CD4-positive, alpha-beta T cell (primary cell): ENCODE measurements around the gene RARA. TPM values are rescaled to one million over a fixed set of nuclear protein-coding genes. Genes with fewer than 3 reads are reported as not detected.

Experiments
- ATAC-seq: fragments of 200-7000 bp; cut with Tn5 transposase; one replicate; pipeline ENCODE4 v1.10.0; 2022; ENCODE audit warnings: mild to moderate bottlenecking; ENCODE audit not compliant: poor library complexity
- CTCF ChIA-PET: fragments of 350-600 bp; sonication (Branson Sonifier 250); formaldehyde crosslinking; loops from one replicate; lab custom pipeline; 2021; ENCODE audit warnings: antibody characterized with exemption, inconsistent platforms; lab: Charles Lee
- POLR2A ChIA-PET: fragments of 350-600 bp; sonication (Branson Sonifier 250); formaldehyde crosslinking; loops from one replicate; lab custom pipeline; 2021; ENCODE audit warnings: antibody characterized with exemption, inconsistent platforms; lab: Charles Lee
- DNase-seq, 14 experiments: peaks; one replicate each; pipeline ENCODE4 v3.0.0-alpha.2; 2013 to 2020; ENCODE audit warnings: mixed read lengths in 2 of 14
- H3K27ac ChIP-seq, 2 donors: one replicate each; pipeline versions ENCODE4 v1.5.1 to v1.7.0; 2013; ENCODE audit warnings: low read length in 2 of 2, low read depth in 1 of 2, mild to moderate bottlenecking in 1 of 2
- H3K27me3 ChIP-seq, 2 experiments: 1 replicate in 1 of 2; 2 replicates in 1 of 2; pipeline versions ENCODE4 v1.6.1 to v1.7.0; 2013; ENCODE audit warnings: low read length in 2 of 2, control low read depth in 1 of 2, mild to moderate bottlenecking in 1 of 2, moderate library complexity in 1 of 2; ENCODE audit not compliant: insufficient read depth in 2 of 2, control insufficient read depth in 1 of 2
- H3K36me3 ChIP-seq: one replicate; pipeline ENCODE4 v1.6.1; 2013; ENCODE audit warnings: low read length, control low read depth; ENCODE audit not compliant: insufficient read depth
- H3K4me1 ChIP-seq: one replicate; pipeline ENCODE4 v1.6.1; 2013; ENCODE audit warnings: low read length, control low read depth; ENCODE audit not compliant: insufficient read depth
- H3K4me3 ChIP-seq: one replicate; pipeline ENCODE4 v1.5.1; 2013; ENCODE audit warnings: mild to moderate bottlenecking, low read length, moderate library complexity
- H3K9me3 ChIP-seq, 2 experiments: 1 replicate in 1 of 2; 2 replicates in 1 of 2; pipeline versions ENCODE4 v1.6.1 to v1.7.0; 2013; ENCODE audit warnings: low read length in 2 of 2, mild to moderate bottlenecking in 2 of 2, control low read depth in 1 of 2, moderate library complexity in 1 of 2; ENCODE audit not compliant: control insufficient read depth in 1 of 2, insufficient read depth in 1 of 2
- H3K27ac Mint-ChIP-seq: one replicate; pipeline ENCODE4 v1.8.0; 2020; ENCODE audit warnings: mixed read lengths
- H3K27me3 Mint-ChIP-seq: one replicate; pipeline ENCODE4 v1.8.0; 2021; ENCODE audit warnings: mixed read lengths
- H3K36me3 Mint-ChIP-seq: one replicate; pipeline ENCODE4 v1.8.0; 2021; ENCODE audit warnings: low read depth, mixed read lengths
- H3K4me1 Mint-ChIP-seq: one replicate; pipeline ENCODE4 v1.8.0; 2021; ENCODE audit warnings: low read depth, mixed read lengths
- H3K4me3 Mint-ChIP-seq: one replicate; pipeline ENCODE4 v1.8.0; 2020; ENCODE audit warnings: mild to moderate bottlenecking, mixed read lengths
- H3K9me3 Mint-ChIP-seq: one replicate; pipeline ENCODE4 v1.8.0; 2020; ENCODE audit warnings: mixed read lengths
- CTCF ChIP-seq: fragments of 200-600 bp; IDR thresholded peaks from one replicate; pipeline ENCODE4 v1.8.0; 2022; ENCODE audit warnings: antibody characterized with exemption, mild to moderate bottlenecking
- intact Hi-C, 2 experiments: fragments of 100-400 bp; cut with DNase I in 1 of 2; cut with micrococcal nuclease in 1 of 2; formaldehyde crosslinking; loops; one replicate each; pipeline versions ENCODE4 v1.15.1 to v1.9.0; 2023 to 2025; cut with DNase I, micrococcal nuclease
- total RNA-seq, 174 experiments: library from RNA in 2 of 174; stranded (reverse) in 2 of 174; gene quantifications; one replicate each; pipeline ENCODE4 v1.2.3 and lab custom pipeline; 2021 to 2026

RARA gene
- total RNA-seq, 2 experiments from 2014 or later = 114 to 115 TPM

GRCh38 chr17:40281663-40282062 is 27.3 kb upstream of the RARA start:
- no peak for ATAC-seq
- H3K36me3 Mint-ChIP-seq = peaks cover 65% of the 10 kb centered on the region

GRCh38 chr17:40283662-40284061 is 25.3 kb upstream of the RARA start:
- no peaks in the 10 kb centered on the region for H3K27me3 Mint-ChIP-seq
- peaks cover 48% of the 10 kb centered on the region for H3K36me3 Mint-ChIP-seq
- peak overlapping the region; percentile 84 for H3K27ac Mint-ChIP-seq
- peak overlapping the region in 1 of 2 donors; percentile 3 for H3K27ac ChIP-seq
- ChIA-PET CTCF (interaction anchor here (0.5 to 1.5 kb wide), 6 partner anchors 17 to 248 kb away, joined by 3 to 6 read pairs (median 4); partner anchors contain the start of genes MED24 and WIPF2), POLR2A (no interaction called here)
- no peak overlapping the region for H3K4me3 ChIP-seq
- H3K9me3 Mint-ChIP-seq = no peaks in the 10 kb centered on the region
- peaks cover 32% of the 10 kb centered on the region for H3K36me3 ChIP-seq
- intact Hi-C loops = no loop called here
- peak in 3 of 14 experiments; percentile 55 to 67 (median 63) for DNase-seq
- TF ChIP-seq CTCF = no peak
- H3K4me1 ChIP-seq = peaks cover 23% of the 10 kb centered on the region
- H3K9me3 ChIP-seq = no peaks in the 10 kb centered on the region
- ATAC-seq = no peak
- H3K27me3 ChIP-seq = no peaks in the 10 kb centered on the region
- peak overlapping the region; percentile 8 for H3K4me3 Mint-ChIP-seq
- H3K4me1 Mint-ChIP-seq = peaks cover 25% of the 10 kb centered on the region

More at GRCh38 chr17:40281663-40282062, 27.3 kb upstream of the RARA start:
- no peak overlapping the region for H3K27ac ChIP-seq
- Mint-ChIP-seq H3K27me3 (no peaks in the 10 kb centered on the region), H3K9me3 (no peaks in the 10 kb centered on the region), H3K4me3 (no peak overlapping the region), H3K27ac (peak overlapping the region; percentile 44), H3K4me1 (peaks cover 11% of the 10 kb centered on the region)
- no peak for TF ChIP-seq CTCF
- H3K9me3 ChIP-seq = no peaks in the 10 kb centered on the region
- H3K4me1 ChIP-seq = peaks cover 10% of the 10 kb centered on the region
- H3K36me3 ChIP-seq = peaks cover 49% of the 10 kb centered on the region
- no peak for DNase-seq
- no peak overlapping the region for H3K4me3 ChIP-seq
- intact Hi-C loops = no loop called here
- ChIA-PET POLR2A (interaction anchor here (0.7 kb wide), 1 partner anchor 81 kb away, joined by 3 read pairs; no protein-coding TSS in a partner anchor), CTCF (interaction anchor here (0.7 kb wide), 2 partner anchors 59 to 233 kb away, joined by 3 to 4 read pairs; no protein-coding TSS in a partner anchor)
- H3K27me3 ChIP-seq = no peaks in the 10 kb centered on the region

GRCh38 chr17:40284085-40284713 is 24.8 kb upstream of the RARA start:
- ChIA-PET POLR2A (interaction anchor here (1.6 kb wide), 1 partner anchor 65 kb away, joined by 4 read pairs; the partner anchor contains the start of gene WIPF2), CTCF (interaction anchor here (0.7 to 1.5 kb wide), 6 partner anchors 16 to 249 kb away, joined by 3 to 6 read pairs (median 4); partner anchors contain the start of genes MED24 and WIPF2)
- Histone ChIP-seq H3K36me3 (peaks cover 26% of the 10 kb centered on the region), H3K27ac (peak overlapping the region in 1 of 2 donors; percentile 3), H3K9me3 (no peaks in the 10 kb centered on the region), H3K27me3 (no peaks in the 10 kb centered on the region), H3K4me3 (no peak overlapping the region), H3K4me1 (peaks cover 25% of the 10 kb centered on the region)
- Mint-ChIP-seq H3K36me3 (peaks cover 43% of the 10 kb centered on the region), H3K4me1 (peaks cover 25% of the 10 kb centered on the region), H3K27me3 (no peaks in the 10 kb centered on the region), H3K27ac (peak overlapping the region; percentile 84), H3K9me3 (no peaks in the 10 kb centered on the region), H3K4me3 (no peak overlapping the region)
- DNase-seq (no peak), ATAC-seq (no peak)
- intact Hi-C loops = no loop called here
- TF ChIP-seq CTCF = no peak
